HG03139 (cell line): ENCODE results near the gene ASZ1.

Source experiments
- ATAC-seq: cut with Tn5 transposase; IDR thresholded peaks from one replicate; pipeline ENCODE4 v1.9.1; 2021; ENCODE audit not compliant: unreplicated experiment

Gene ASZ1

GRCh38 chr7:117347480-117347879, 79.8 kb downstream of the ASZ1 start:
- no peak for ATAC-seq

- no peak for ATAC-seq
These were observed 81.1 kb downstream of the ASZ1 start for GRCh38 chr7:117346161-117346560.

GRCh38 chr7:117338020-117338419, 89.3 kb downstream of the ASZ1 start:
- ATAC-seq = no peak

GRCh38 chr7:117333168-117333567, 94.1 kb downstream of the ASZ1 start:
- no peak for ATAC-seq

- ATAC-seq = no peak
These were observed 95.3 kb downstream of the ASZ1 start for GRCh38 chr7:117332031-117332430.

GRCh38 chr7:117325836-117326235, 101.5 kb downstream of the ASZ1 start:
- no peak for ATAC-seq

GRCh38 chr7:117324960-117325359, 102.3 kb downstream of the ASZ1 start:
- no peak for ATAC-seq

GRCh38 chr7:117323851-117324711, 103.2 kb downstream of the ASZ1 start:
- ATAC-seq = no peak

DNA sequence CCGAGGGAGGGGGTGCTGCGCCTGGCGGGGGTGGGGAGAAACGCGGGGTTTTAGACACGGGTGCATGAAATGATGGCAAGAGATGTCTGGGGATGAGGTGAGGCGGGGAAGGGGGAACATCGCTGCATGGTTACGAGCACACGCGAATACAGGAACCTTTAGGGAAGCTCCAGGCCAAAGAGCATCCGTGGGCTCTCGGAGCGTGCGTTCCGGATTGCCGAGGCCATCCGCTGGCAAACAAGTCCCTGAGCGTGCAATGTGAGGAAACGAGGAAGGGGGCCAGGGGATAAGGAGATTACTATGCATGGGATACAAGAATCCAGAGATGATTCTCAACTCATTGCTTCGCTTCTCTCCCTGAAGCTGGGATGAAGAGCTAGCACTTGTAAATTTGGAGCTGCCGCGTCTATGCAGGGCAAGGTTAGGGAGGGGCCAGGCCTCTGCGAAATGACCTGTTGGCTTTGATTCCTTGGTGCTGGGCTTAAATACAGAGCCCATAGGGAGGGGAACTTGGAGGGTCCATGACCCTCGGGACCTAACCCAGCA, 103.9 kb downstream of the ASZ1 start:
- no peak for ATAC-seq

DNA sequence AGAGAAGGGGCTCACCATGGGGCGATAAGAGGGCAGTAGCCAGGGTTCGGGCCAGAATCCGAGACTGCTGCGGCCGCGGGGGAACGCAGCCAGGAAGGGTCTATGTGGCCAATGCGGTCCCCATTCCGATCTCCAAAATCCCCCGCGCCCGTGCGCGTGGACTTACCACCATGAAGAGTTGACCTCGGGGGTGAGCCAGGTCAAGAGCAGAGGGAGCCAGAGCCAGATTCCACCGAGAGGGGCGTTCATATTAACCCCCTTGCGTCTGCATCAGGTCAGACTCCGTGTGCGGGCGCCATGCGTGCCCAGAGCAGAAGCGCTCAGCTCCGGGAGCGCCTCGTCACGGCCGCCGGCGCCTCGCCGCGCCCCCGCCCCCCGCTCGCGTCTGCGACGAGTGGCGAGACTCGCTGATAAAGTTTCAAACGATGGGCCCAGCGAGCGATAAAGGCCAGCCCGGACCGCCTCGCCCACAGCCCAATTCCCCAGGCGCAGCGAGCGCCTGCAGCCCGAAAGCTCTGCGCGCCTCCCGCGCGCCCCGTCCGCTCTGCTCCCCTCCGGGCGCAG, 104.5 kb downstream of the ASZ1 start, which contains the start of gene WNT2:
TSS of gene WNT2 (minus strand) at position 318 of the 564 bp plus-strand sequence. CDS start at position 249, 69 bp downstream.
- no peak for ATAC-seq

DNA sequence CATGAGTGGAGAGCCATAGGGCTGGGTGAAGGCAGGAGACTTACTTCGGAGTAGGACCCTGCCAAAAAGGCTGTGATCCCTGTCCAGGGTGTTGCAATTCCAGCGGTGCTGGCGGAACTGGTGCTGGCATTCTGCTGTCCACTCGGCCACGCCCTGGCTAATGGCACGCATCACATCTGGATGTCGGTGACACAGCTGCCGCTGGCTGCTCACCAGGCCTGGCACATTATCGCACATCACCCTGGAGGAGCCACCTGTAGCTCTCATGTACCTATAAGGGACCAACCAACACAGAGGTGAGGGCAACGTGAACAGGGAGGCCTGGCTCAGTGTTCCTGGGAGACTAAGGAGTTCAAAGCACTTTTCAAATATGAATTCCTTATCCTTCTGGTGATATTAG, 106.8 kb downstream of the ASZ1 start:
- no peak for ATAC-seq

DNA sequence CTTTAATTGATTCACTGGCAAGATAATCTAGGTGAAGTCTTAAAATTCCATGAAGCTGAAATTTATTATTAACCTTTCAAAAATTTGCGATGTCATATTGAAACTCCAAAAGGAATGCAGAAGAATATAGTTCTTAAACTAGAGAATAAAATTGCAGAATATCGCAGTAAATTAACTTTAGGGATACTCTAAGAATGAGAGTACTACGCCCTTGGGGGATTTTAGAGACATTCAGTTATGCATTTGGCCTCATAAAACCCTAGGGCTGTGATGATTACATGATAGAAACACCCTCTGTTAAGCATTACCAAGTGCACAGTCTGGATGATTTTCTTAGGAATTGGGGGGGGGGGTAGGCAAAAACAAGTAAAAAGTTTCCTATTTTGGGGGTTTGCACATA, 108.1 kb downstream of the ASZ1 start:
- no peak for ATAC-seq

DNA sequence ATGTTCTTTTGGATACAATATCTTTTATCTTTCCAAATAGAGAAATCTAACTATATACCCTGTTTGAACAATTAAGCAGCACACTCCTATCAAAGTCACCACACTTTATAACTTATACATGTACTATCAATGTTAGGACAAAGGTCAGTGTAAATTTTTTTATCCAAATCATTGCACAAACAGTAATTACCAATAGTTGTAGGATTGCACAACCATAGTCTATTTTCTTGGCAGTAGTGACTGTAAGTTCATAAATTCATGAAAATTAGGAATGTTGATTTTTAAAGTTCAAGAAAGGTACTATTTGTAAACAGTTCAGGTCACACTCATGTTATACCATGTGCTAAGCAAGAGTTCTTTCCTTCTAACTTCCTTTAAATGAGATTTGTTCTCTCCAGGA, 113.7 kb downstream of the ASZ1 start:
- ATAC-seq = no peak
